Right lobe of liver (tissue), 6 donors: ENCODE results near the gene DPYD. TPM values are rescaled to one million over a fixed set of nuclear protein-coding genes. Genes with fewer than 3 reads are reported as not detected.

ENCODE experiments used
- ATAC-seq, 4 donors: fragments of 200-7000 bp; cut with Tn5 transposase; one replicate each; pipeline ENCODE4 v1.9.1; 2020; ENCODE audit warnings: mild to moderate bottlenecking in 4 of 4, moderate library complexity in 4 of 4
- DNase-seq, 3 donors: peaks; one replicate each; pipeline ENCODE4 v3.0.0-alpha.2; 2020
- H3K27ac ChIP-seq, 3 donors: fragments of 200-600 bp; one replicate each; pipeline ENCODE4 v1.8.0; 2022
- H3K27me3 ChIP-seq, 2 donors: fragments of 200-600 bp; one replicate each; pipeline ENCODE4 v1.8.0; 2022
- H3K36me3 ChIP-seq, 4 donors: fragments of 200-600 bp; sonication (generic) in 1 of 4; one replicate each; pipeline versions ENCODE4 v1.5.1 to v1.8.0; 2017 to 2022; ENCODE audit warnings: control low read depth in 1 of 4
- H3K4me1 ChIP-seq, 4 donors: fragments of 200-600 bp; sonication (generic) in 1 of 4; one replicate each; pipeline versions ENCODE4 v1.5.1 to v1.8.0; 2017 to 2022; ENCODE audit warnings: control low read depth in 1 of 4
- H3K4me3 ChIP-seq, 3 donors: fragments of 200-600 bp; one replicate each; pipeline ENCODE4 v1.8.0; 2022
- H3K9me3 ChIP-seq, 4 donors: fragments of 200-600 bp; sonication (generic) in 1 of 4; one replicate each; pipeline versions ENCODE4 v1.5.1 to v1.8.0; 2017 to 2022; ENCODE audit warnings: control low read depth in 1 of 4
- CTCF ChIP-seq, 4 donors: fragments of 200-600 bp in 3 of 4; fragments of 450-650 bp in 1 of 4; IDR thresholded peaks; one replicate each; pipeline versions ENCODE4 v1.5.1 to v1.8.0; 2016 to 2022; ENCODE audit warnings: antibody characterized with exemption in 4 of 4, mild to moderate bottlenecking in 2 of 4
- POLR2A ChIP-seq: fragments of 450-650 bp; IDR thresholded peaks from one replicate; pipeline ENCODE4 v1.6.1; 2017; ENCODE audit warnings: antibody characterized with exemption, mild to moderate bottlenecking
- WGBS: methylation state at CpG from one replicate; pipeline ENCODE4 v1.1.6; 2018; ENCODE audit warnings: low coverage, low lambda C conversion rate; ENCODE audit not compliant: insufficient coverage; ENCODE audit errors: missing lambda C conversion rate; 5-methylcytosine and 5-hydroxymethylcytosine counted together
- intact Hi-C, 2 donors: fragments of 100-400 bp; cut with DNase I; formaldehyde crosslinking; loops; one replicate each; pipeline versions ENCODE4 v1.11.2 to v1.14.1; 2022
- total RNA-seq, 6 experiments: library from RNA; depleted of rRNA in 2 of 6; stranded (reverse); fragments of >200 nt in 2 of 6; fragmentation: NEBNext Ultra II Directional in 3 of 6; extraction: Animal tissue kit (Norgen Biotek cat#: 25700) in 3 of 6; gene quantifications; one replicate each; pipeline versions ENCODE4 v1.1.0 to v1.2.4, GENCODE V29; 2016 to 2023
- donor health status: DM: no; HTN: yes; CAD: no.
- donor health status: DM: no; HTN: no; CAD: no.
- donor health status: DM: no; HTN: no; CAD: no.
- donor health status: DM: no; HTN: yes; CAD: no.
- donor health status: DM: no; HTN: yes; CAD: no.

The DPYD gene
- total RNA-seq, 6 experiments from 2014 or later: 25.2 to 74.4 (median 40.0) TPM

GRCh38 chr1:97170300-97170699, 750.5 kb downstream of the DPYD start:
- Histone ChIP-seq H3K4me3 (no peak overlapping the region), H3K36me3 (no peaks in the 10 kb centered on the region), H3K27me3 (no peaks in the 10 kb centered on the region), H3K4me1 (no peaks in the 10 kb centered on the region), H3K9me3 (no peaks in the 10 kb centered on the region), H3K27ac (no peak overlapping the region)
- no peak for TF ChIP-seq CTCF (IDR thresholded peaks at IDR 0.05)
- no peak for TF ChIP-seq POLR2A
- DNase-seq (no peak), ATAC-seq (no peak)
- 69% methylated on average over 2 of the region's 2 CpGs for WGBS
- intact Hi-C loops: no loop called here

- no peak for ATAC-seq
- Histone ChIP-seq H3K27me3 (no peaks in the 10 kb centered on the region), H3K27ac (no peak overlapping the region), H3K4me1 (no peaks in the 10 kb centered on the region), H3K9me3 (no peaks in the 10 kb centered on the region), H3K36me3 (no peaks in the 10 kb centered on the region), H3K4me3 (no peak overlapping the region)
- intact Hi-C loops: no loop called here
- WGBS: 96% methylated on average over 1 of the region's 1 CpG
- no peak for DNase-seq
- no peak for TF ChIP-seq CTCF (IDR thresholded peaks at IDR 0.05)
Measured at GRCh38 chr1:97168056-97168455, 752.8 kb downstream of the DPYD start.

GRCh38 chr1:97167246-97167645, 753.6 kb downstream of the DPYD start:
- no peak for ATAC-seq
- no peak for DNase-seq
- no peak overlapping the region for H3K27ac ChIP-seq
- H3K27me3 ChIP-seq: no peaks in the 10 kb centered on the region
- no peaks in the 10 kb centered on the region for H3K36me3 ChIP-seq
- H3K4me1 ChIP-seq: no peaks in the 10 kb centered on the region
- whole genome bisulfite sequencing: 90% methylated on average over 2 of the region's 2 CpGs
- no peaks in the 10 kb centered on the region for H3K9me3 ChIP-seq
- H3K4me3 ChIP-seq: no peak overlapping the region
- TF ChIP-seq POLR2A (no peak), CTCF (IDR thresholded peaks at IDR 0.05) (no peak)
- intact Hi-C loops: no loop called here

- no peaks in the 10 kb centered on the region for H3K4me1 ChIP-seq
- H3K27me3 ChIP-seq: no peaks in the 10 kb centered on the region
- WGBS: 100% methylated on average over 1 of the region's 1 CpG
- no peak overlapping the region for H3K4me3 ChIP-seq
- DNase-seq (no peak), ATAC-seq (no peak)
- TF ChIP-seq POLR2A (no peak), CTCF (IDR thresholded peaks at IDR 0.05) (no peak)
- no peak overlapping the region for H3K27ac ChIP-seq
- no peaks in the 10 kb centered on the region for H3K36me3 ChIP-seq
- intact Hi-C loops: no loop called here
- H3K9me3 ChIP-seq: no peaks in the 10 kb centered on the region
Measured at GRCh38 chr1:97166626-97167025, 754.2 kb downstream of the DPYD start.

- Histone ChIP-seq H3K9me3 (no peaks in the 10 kb centered on the region), H3K36me3 (no peaks in the 10 kb centered on the region), H3K27ac (no peak overlapping the region), H3K4me1 (peaks cover 0 to 5% (median 0%) of the 10 kb centered on the region in 4 donors), H3K27me3 (no peaks in the 10 kb centered on the region), H3K4me3 (no peak overlapping the region)
- intact Hi-C loops: no loop called here
- no peak for ATAC-seq
- TF ChIP-seq POLR2A: no peak
- TF ChIP-seq CTCF (IDR thresholded peaks at IDR 0.05): no peak
- no peak for DNase-seq
- 56% methylated on average over 1 of the region's 1 CpG for WGBS
Measured at GRCh38 chr1:97164276-97164639, 756.6 kb downstream of the DPYD start.
